H1 (cell line): ENCODE measurements around the gene SLC17A8. TPM values are rescaled to one million over a fixed set of nuclear protein-coding genes. Genes with fewer than 3 reads are reported as not detected.

ENCODE experiments used
- CTCF ChIA-PET: fragments of 300-600 bp; sonication (Branson Sonifier 250); formaldehyde crosslinking; loops from one replicate; lab custom pipeline; 2021; ENCODE audit not compliant: partially characterized antibody; lab: Charles Lee
- POLR2A ChIA-PET: fragments of 300-600 bp; sonication (Branson Sonifier 250); formaldehyde crosslinking; loops from one replicate; lab custom pipeline; 2021; ENCODE audit warnings: inconsistent platforms; ENCODE audit not compliant: partially characterized antibody; lab: Charles Lee
- DNase-seq, 2 experiments: peaks; one replicate each; pipeline versions ENCODE4 v3.0.0 to v3.0.0-alpha.2; 2010 to 2022; ENCODE audit warnings: low spot score in 2 of 2, low read depth in 1 of 2, mixed read lengths in 1 of 2
- FAIRE-seq: peaks from 2 replicates; lab custom pipeline; 2011; peaks lifted over from hg19 to GRCh38; lab: Jason Lieb, UNC
- H2AFZ ChIP-seq: 2 replicates; pipeline ENCODE4 v1.8.1; 2012; ENCODE audit warnings: low read length, inconsistent platforms
- H2AK5ac ChIP-seq: 2 replicates; pipeline ENCODE4 v1.6.1; 2013; ENCODE audit warnings: low read depth, low read length
- H2BK120ac ChIP-seq: replicated peaks from 2 replicates; pipeline ENCODE3; 2013; ENCODE audit warnings: low read depth, low read length, inconsistent platforms
- H2BK12ac ChIP-seq: 2 replicates; pipeline ENCODE4 v1.6.1; 2013; ENCODE audit warnings: low read depth, low read length
- H2BK15ac ChIP-seq: 2 replicates; pipeline ENCODE4 v1.6.1; 2013; ENCODE audit warnings: low read length
- H2BK20ac ChIP-seq: 2 replicates; pipeline ENCODE4 v1.6.1; 2013; ENCODE audit warnings: low read length
- H2BK5ac ChIP-seq: 2 replicates; pipeline ENCODE4 v1.6.1; 2013; ENCODE audit warnings: low read depth, low read length
- H3K14ac ChIP-seq: 2 replicates; pipeline ENCODE4 v1.6.1; 2013; ENCODE audit warnings: inconsistent platforms; ENCODE audit not compliant: insufficient read length
- H3K18ac ChIP-seq: 2 replicates; pipeline ENCODE4 v1.6.1; 2013; ENCODE audit warnings: low read length; ENCODE audit errors: extremely low read depth
- H3K23ac ChIP-seq: 2 replicates; pipeline ENCODE4 v1.6.1; 2013; ENCODE audit warnings: inconsistent platforms; ENCODE audit not compliant: insufficient read length
- H3K23me2 ChIP-seq: 2 replicates; pipeline ENCODE4 v1.6.1; 2013; ENCODE audit warnings: low read depth, low read length
- H3K27ac ChIP-seq: 2 replicates; pipeline ENCODE4 v1.6.1; 2011; ENCODE audit warnings: low read depth, low read length, inconsistent platforms
- H3K27me3 ChIP-seq, 4 experiments: replicated peaks in 1 of 4; 1 replicate in 1 of 4; 2 replicates in 3 of 4; pipeline versions ENCODE4 v1.6.1 to v1.8.1; 2011 to 2013; ENCODE audit warnings: low read length in 3 of 4, mild to moderate bottlenecking in 3 of 4, inconsistent platforms in 2 of 4, mixed read lengths in 2 of 4, moderate library complexity in 1 of 4; ENCODE audit not compliant: control insufficient read depth in 3 of 4, insufficient read depth in 3 of 4; ENCODE audit errors: extremely low read depth in 1 of 4
- H3K36me3 ChIP-seq, 4 experiments: 2 replicates each; pipeline versions ENCODE4 v1.6.1 to v1.8.1; 2011 to 2013; ENCODE audit warnings: mild to moderate bottlenecking in 4 of 4, low read length in 3 of 4, moderate library complexity in 2 of 4, control low read depth in 1 of 4, inconsistent platforms in 1 of 4; ENCODE audit not compliant: insufficient read depth in 4 of 4, control insufficient read depth in 2 of 4
- H3K4ac ChIP-seq: replicated peaks from 2 replicates; pipeline ENCODE3; 2013; ENCODE audit warnings: low read length, low read depth, mixed read lengths, inconsistent platforms; ENCODE audit not compliant: insufficient read length
- H3K4me1 ChIP-seq, 4 experiments: replicated peaks in 1 of 4; 1 replicate in 1 of 4; 2 replicates in 3 of 4; pipeline versions ENCODE4 v1.6.1 to v1.8.1; 2011 to 2013; ENCODE audit warnings: low read length in 3 of 4, inconsistent platforms in 2 of 4, mixed read lengths in 1 of 4; ENCODE audit not compliant: insufficient read depth in 4 of 4, control insufficient read depth in 3 of 4
- H3K4me2 ChIP-seq, 2 experiments: 2 replicates each; pipeline versions ENCODE4 v1.6.1 to v1.8.1; 2011 to 2013; ENCODE audit warnings: low read depth in 2 of 2, low read length in 2 of 2, control low read depth in 1 of 2, inconsistent platforms in 1 of 2, mild to moderate bottlenecking in 1 of 2; ENCODE audit not compliant: insufficient read depth in 1 of 2
- H3K4me3 ChIP-seq, 4 experiments: fragments of 200-600, 300-600 bp in 1 of 4; sonication (generic), shearing (Covaris generic), sonication (Bioruptor Twin) in 1 of 4; 2 replicates each; pipeline versions ENCODE4 v1.5.1 to v1.8.1; 2011 to 2016; ENCODE audit warnings: low read length in 4 of 4, low read depth in 3 of 4, control low read depth in 2 of 4, inconsistent platforms in 2 of 4, mild to moderate bottlenecking in 2 of 4, mixed read lengths in 1 of 4, moderate library complexity in 1 of 4; ENCODE audit not compliant: insufficient read depth in 2 of 4; ENCODE audit errors: extremely low read depth in 1 of 4
- H3K56ac ChIP-seq: replicated peaks from 2 replicates; pipeline ENCODE3; 2013; ENCODE audit warnings: low read depth, mild to moderate bottlenecking, mixed read lengths, low read length, inconsistent platforms; ENCODE audit not compliant: insufficient read length
- H3K79me1 ChIP-seq: 2 replicates; pipeline ENCODE4 v1.6.1; 2013; ENCODE audit warnings: low read depth, low read length, control low read depth
- H3K79me2 ChIP-seq, 2 experiments: 2 replicates each; pipeline versions ENCODE4 v1.6.1 to v1.8.1; 2012 to 2013; ENCODE audit warnings: low read length in 2 of 2, mild to moderate bottlenecking in 2 of 2, inconsistent platforms in 1 of 2; ENCODE audit not compliant: insufficient read depth in 2 of 2, control insufficient read depth in 1 of 2
- H3K9ac ChIP-seq, 4 experiments: replicated peaks in 1 of 4; 1 replicate in 1 of 4; 2 replicates in 3 of 4; pipeline versions ENCODE4 v1.6.1 to v1.8.1; 2011 to 2013; ENCODE audit warnings: low read depth in 3 of 4, low read length in 3 of 4, control low read depth in 2 of 4, mild to moderate bottlenecking in 2 of 4, moderate library complexity in 2 of 4, inconsistent platforms in 1 of 4; ENCODE audit errors: extremely low read depth in 1 of 4
- H3K9me3 ChIP-seq, 2 experiments: 2 replicates each; pipeline versions ENCODE4 v1.6.1 to v1.8.1; 2012 to 2013; ENCODE audit warnings: mild to moderate bottlenecking in 2 of 2, moderate library complexity in 2 of 2, control low read depth in 1 of 2, inconsistent platforms in 1 of 2, low read depth in 1 of 2, low read length in 1 of 2, mixed read lengths in 1 of 2; ENCODE audit not compliant: insufficient read depth in 2 of 2
- H4K20me1 ChIP-seq, 2 experiments: replicated peaks in 1 of 2; 2 replicates each; pipeline versions ENCODE3 to v1.8.1; 2011 to 2013; ENCODE audit warnings: inconsistent platforms in 2 of 2, low read length in 2 of 2, mild to moderate bottlenecking in 1 of 2; ENCODE audit not compliant: insufficient read depth in 2 of 2, control insufficient read depth in 1 of 2
- H4K5ac ChIP-seq: 2 replicates; pipeline ENCODE4 v1.6.1; 2013; ENCODE audit warnings: low read length, low read depth, mixed read lengths, inconsistent platforms; ENCODE audit not compliant: insufficient read length
- H4K8ac ChIP-seq: 2 replicates; pipeline ENCODE4 v1.8.0; 2013; ENCODE audit warnings: mild to moderate bottlenecking, moderate library complexity, low read length, inconsistent platforms; ENCODE audit not compliant: insufficient read depth; ENCODE audit errors: extremely low read depth
- H4K91ac ChIP-seq: replicated peaks from 2 replicates; pipeline ENCODE3; 2013; ENCODE audit warnings: low read length, mixed read lengths, inconsistent platforms; ENCODE audit not compliant: insufficient read length
- CEBPB ChIP-seq: IDR thresholded peaks from 2 replicates; pipeline ENCODE4 v1.6.1; 2012; ENCODE audit warnings: low read depth, low read length
- EGR1 ChIP-seq: IDR thresholded peaks from 2 replicates; pipeline ENCODE4 v1.6.1; 2011; ENCODE audit warnings: low read depth, low read length, borderline replicate concordance
- FOSL1 ChIP-seq: IDR thresholded peaks from 2 replicates; pipeline ENCODE4 v1.6.1; 2011; ENCODE audit warnings: mild to moderate bottlenecking, low read depth, low read length, moderate library complexity; ENCODE audit not compliant: insufficient read depth
- JUND ChIP-seq: IDR thresholded peaks from 2 replicates; pipeline ENCODE4 v1.6.1; 2011; ENCODE audit warnings: mild to moderate bottlenecking, improper control_type of control experiment, low read length
- RAD21 ChIP-seq, 2 experiments: IDR thresholded peaks in 1 of 2; conservative IDR thresholded peaks in 1 of 2; 2 replicates each; pipeline ENCODE4 v1.6.1; 2011; ENCODE audit warnings: low read depth in 2 of 2, low read length in 2 of 2, improper control_type of control experiment in 1 of 2, inconsistent platforms in 1 of 2, mild to moderate bottlenecking in 1 of 2, moderate library complexity in 1 of 2
- RFX5 ChIP-seq: IDR thresholded peaks from 2 replicates; pipeline ENCODE4 v1.6.1; 2011; ENCODE audit warnings: low read depth, low read length, improper control_type of control experiment, borderline replicate concordance
- RNF2 ChIP-seq: fragments of 200-900, 300-1000 bp; sonication (generic); IDR thresholded peaks from 2 replicates; pipeline ENCODE4 v1.7.1; 2016; ENCODE audit warnings: borderline replicate concordance, low read depth, mild to moderate bottlenecking, antibody characterized with exemption, low read length; ENCODE audit not compliant: poor library complexity, severe bottlenecking; ENCODE audit errors: missing control alignments
- SIRT6 ChIP-seq: IDR thresholded peaks from one replicate; pipeline ENCODE4 v1.7.1; 2012; ENCODE audit warnings: low read length, inconsistent platforms
- YY1 ChIP-seq: IDR thresholded peaks from 2 replicates; pipeline ENCODE4 v1.6.1; 2011; ENCODE audit warnings: low read depth, mild to moderate bottlenecking, low read length
- polyA plus RNA-seq, 7 experiments: library from polyadenylated mRNA; depleted of rRNA in 3 of 7; stranded (reverse) in 5 of 7; unstranded in 2 of 7; fragments of >200 nt in 5 of 7; fragments of 200-250 nt in 2 of 7; gene quantifications; 1 replicate in 5 of 7; 2 replicates in 1 of 7; 4 replicates in 1 of 7; pipeline versions ENCODE4 v1.2.1 to v1.2.3, GENCODE V29; 2011 to 2013; ENCODE audit warnings: missing spikeins in 2 of 7, mixed read lengths in 2 of 7
- total RNA-seq: library from RNA; stranded (reverse); fragmentation: NEBNext Ultra II Directional; extraction: Animal tissue kit (Norgen Biotek cat#: 25700); gene quantifications from 2 replicates; pipeline ENCODE4 v1.2.1, GENCODE V29; 2021

The SLC17A8 gene
- total and polyA plus RNA-seq, 2 of the 8 experiments (the other 6 are each of a cell fraction or from before 2014, with no cell fraction given) = 0.14 to 0.30 TPM

DNA sequence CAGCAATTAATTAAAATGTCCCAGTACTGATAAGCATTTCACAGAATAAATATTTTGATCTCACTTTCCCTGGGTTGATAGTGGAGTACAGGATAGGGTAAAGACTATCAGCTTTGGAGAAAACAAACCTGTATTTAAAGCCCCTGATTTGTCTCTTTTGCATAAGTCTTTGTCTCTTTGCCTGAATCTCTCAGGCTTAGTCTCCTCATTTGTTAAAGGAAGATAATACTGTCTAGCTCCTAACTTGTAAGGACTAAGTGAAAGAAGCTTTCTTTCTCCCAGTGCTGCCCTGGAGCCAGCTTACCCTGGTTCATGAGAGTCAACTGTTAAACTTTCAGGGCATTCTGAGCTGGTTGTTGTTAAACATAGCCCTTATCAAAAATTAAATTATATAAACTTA lies 111.3 kb downstream of the SLC17A8 start:
- H3K36me3 ChIP-seq = no peaks in the 10 kb centered on the region
- no peak overlapping the region for H4K8ac ChIP-seq
- no peaks in the 10 kb centered on the region for H4K20me1 ChIP-seq
- H2AK5ac ChIP-seq = no peak overlapping the region
- H2AFZ ChIP-seq = no peak overlapping the region
- FAIRE-seq (no peak), DNase-seq (no peak)
- H2BK15ac ChIP-seq = no peak overlapping the region
- no peak overlapping the region for H4K5ac ChIP-seq
- H3K18ac ChIP-seq = no peak overlapping the region
- H3K79me2 ChIP-seq = no peaks in the 10 kb centered on the region
- H3K79me1 ChIP-seq = no peaks in the 10 kb centered on the region
- H3K9me3 ChIP-seq = no peaks in the 10 kb centered on the region
- H3K23me2 ChIP-seq = no peaks in the 10 kb centered on the region
- H3K4ac ChIP-seq = no peak overlapping the region
- H4K91ac ChIP-seq = no peak overlapping the region
- no peaks in the 10 kb centered on the region; a peak in 1 of 7 replicates for H3K4me1 ChIP-seq
- no peaks in the 10 kb centered on the region for H3K27me3 ChIP-seq
- H3K4me2 ChIP-seq = no peak overlapping the region
- no peak overlapping the region for H3K23ac ChIP-seq
- ChIA-PET POLR2A (no interaction called here), CTCF (interaction anchor here (0.8 kb wide), 1 partner anchor 87 kb away, joined by 4 read pairs; no protein-coding TSS in a partner anchor)
- no peak overlapping the region for H2BK12ac ChIP-seq
- no peak overlapping the region for H3K14ac ChIP-seq
- no peak overlapping the region for H3K56ac ChIP-seq
- H2BK20ac ChIP-seq = no peak overlapping the region
- no peak overlapping the region for H3K4me3 ChIP-seq
- H2BK5ac ChIP-seq = no peak overlapping the region
- H3K9ac ChIP-seq = no peak overlapping the region
- no peak overlapping the region for H2BK120ac ChIP-seq
- H3K27ac ChIP-seq = no peak overlapping the region
- TF ChIP-seq RNF2 = no peak
- TF ChIP-seq RFX5 = no peak
- TF ChIP-seq FOSL1 = no peak
- no peak for TF ChIP-seq SIRT6
- no peak for TF ChIP-seq RAD21 (IDR thresholded peaks at IDR 0.05 in 1 of 2, conservative IDR thresholded peaks at IDR 0.05 in 1 of 2; ENCODE audit: low read depth in 2 of 2, low read length in 2 of 2)
- TF ChIP-seq YY1 = no peak
- TF ChIP-seq JUND = no peak
- no peak for TF ChIP-seq CEBPB
- TF ChIP-seq EGR1 = no peak
